Ectodermal cell (in vitro differentiated cells): Measurements from ENCODE around the gene HPGDS.

Experiments
- H3K27ac ChIP-seq: 2 replicates; pipeline ENCODE4 v1.7.0; 2013; ENCODE audit warnings: mild to moderate bottlenecking, low read depth, low read length; ENCODE audit not compliant: insufficient read depth, poor library complexity, severe bottlenecking
- H3K27me3 ChIP-seq: 2 replicates; pipeline ENCODE4 v1.7.0; 2013; ENCODE audit warnings: mild to moderate bottlenecking, low read length; ENCODE audit not compliant: insufficient read depth, control insufficient read depth, poor library complexity, severe bottlenecking
- H3K36me3 ChIP-seq: one replicate; pipeline ENCODE4 v1.7.0; 2013; ENCODE audit warnings: low read length; ENCODE audit not compliant: control insufficient read depth, insufficient read depth
- H3K4me1 ChIP-seq: one replicate; pipeline ENCODE4 v1.7.0; 2013; ENCODE audit warnings: low read length; ENCODE audit not compliant: control insufficient read depth, insufficient read depth
- H3K4me3 ChIP-seq: 2 replicates; pipeline ENCODE4 v1.7.0; 2013; ENCODE audit warnings: low read depth, low read length, control low read depth; ENCODE audit not compliant: insufficient read depth
- H3K9me3 ChIP-seq: 2 replicates; pipeline ENCODE4 v1.7.0; 2013; ENCODE audit warnings: mild to moderate bottlenecking, low read length, moderate library complexity; ENCODE audit not compliant: control insufficient read depth
- WGBS, 2 experiments: methylation state at CpG; one replicate each; pipeline ENCODE4 v1.1.7; 2013; ENCODE audit warnings: missing lambda C conversion rate in 2 of 2; 5-methylcytosine and 5-hydroxymethylcytosine counted together

The HPGDS gene

GRCh38 chr4:94359221-94359620 lies 16.6 kb upstream of the HPGDS start:
- 92 to 100% methylated on average over 2 of the region's 2 CpGs for WGBS, 2 experiments
- no peak overlapping the region for H3K27ac ChIP-seq
- H3K4me3 ChIP-seq, result no peak overlapping the region
- no peaks in the 10 kb centered on the region for H3K4me1 ChIP-seq
- no peaks in the 10 kb centered on the region for H3K36me3 ChIP-seq
- no peaks in the 10 kb centered on the region for H3K27me3 ChIP-seq
- no peaks in the 10 kb centered on the region for H3K9me3 ChIP-seq

- Histone ChIP-seq H3K36me3 (no peaks in the 10 kb centered on the region), H3K4me1 (no peaks in the 10 kb centered on the region), H3K27ac (no peak overlapping the region), H3K9me3 (no peaks in the 10 kb centered on the region), H3K4me3 (no peak overlapping the region), H3K27me3 (no peaks in the 10 kb centered on the region)
These were observed 15.5 kb upstream of the HPGDS start for GRCh38 chr4:94358101-94358500.

GRCh38 chr4:94357624-94358023 lies 15.0 kb upstream of the HPGDS start:
- no peaks in the 10 kb centered on the region for H3K4me1 ChIP-seq
- WGBS, 2 experiments, result 94 to 95% methylated on average over 2 of the region's 2 CpGs

GRCh38 chr4:94356444-94356843 lies 13.8 kb upstream of the HPGDS start:
- Histone ChIP-seq H3K4me3 (no peak overlapping the region), H3K27ac (no peak overlapping the region), H3K4me1 (no peaks in the 10 kb centered on the region), H3K9me3 (no peaks in the 10 kb centered on the region), H3K27me3 (no peaks in the 10 kb centered on the region), H3K36me3 (no peaks in the 10 kb centered on the region)
- 81 to 87% methylated on average over 2 of the region's 2 CpGs for WGBS, 2 experiments

More at GRCh38 chr4:94357624-94358023, 15.0 kb upstream of the HPGDS start:
- Histone ChIP-seq H3K27me3 (no peaks in the 10 kb centered on the region), H3K4me3 (no peak overlapping the region), H3K9me3 (no peaks in the 10 kb centered on the region), H3K27ac (no peak overlapping the region), H3K36me3 (no peaks in the 10 kb centered on the region)

- no peaks in the 10 kb centered on the region for H3K9me3 ChIP-seq
- 86 to 91% methylated on average over 6 of the region's 6 CpGs for whole genome bisulfite sequencing, 2 experiments
- H3K4me1 ChIP-seq, result no peaks in the 10 kb centered on the region
These were observed 11.8 kb upstream of the HPGDS start for GRCh38 chr4:94354474-94354896.

GRCh38 chr4:94352996-94353395 lies 10.4 kb upstream of the HPGDS start:
- H3K4me1 ChIP-seq, result no peaks in the 10 kb centered on the region
- WGBS, 2 experiments, result 96 to 100% methylated on average over 2 of the region's 2 CpGs
- no peak overlapping the region for H3K4me3 ChIP-seq
- H3K9me3 ChIP-seq, result no peaks in the 10 kb centered on the region
- no peaks in the 10 kb centered on the region for H3K27me3 ChIP-seq
- H3K27ac ChIP-seq, result no peak overlapping the region
- H3K36me3 ChIP-seq, result no peaks in the 10 kb centered on the region

More at GRCh38 chr4:94354474-94354896, 11.8 kb upstream of the HPGDS start:
- no peak overlapping the region for H3K4me3 ChIP-seq
- H3K36me3 ChIP-seq, result no peaks in the 10 kb centered on the region
- no peaks in the 10 kb centered on the region for H3K27me3 ChIP-seq
- H3K27ac ChIP-seq, result no peak overlapping the region

GRCh38 chr4:94352163-94352562 lies 9.5 kb upstream of the HPGDS start:
- Histone ChIP-seq H3K36me3 (no peaks in the 10 kb centered on the region), H3K27me3 (no peaks in the 10 kb centered on the region), H3K27ac (no peak overlapping the region), H3K4me1 (no peaks in the 10 kb centered on the region), H3K4me3 (no peak overlapping the region), H3K9me3 (no peaks in the 10 kb centered on the region)
- 80 to 92% methylated on average over 2 to 4 of the region's 4 CpGs for WGBS, 2 experiments

- Histone ChIP-seq H3K27ac (no peak overlapping the region), H3K36me3 (no peaks in the 10 kb centered on the region), H3K27me3 (no peaks in the 10 kb centered on the region), H3K4me3 (no peak overlapping the region), H3K9me3 (no peaks in the 10 kb centered on the region), H3K4me1 (no peaks in the 10 kb centered on the region)
- no CpG with 5 or more reads among the region's 1 CpG for whole genome bisulfite sequencing, 2 experiments
These were observed 8.7 kb upstream of the HPGDS start for GRCh38 chr4:94351319-94351718.

- H3K4me1 ChIP-seq, result no peaks in the 10 kb centered on the region
- 77 to 87% methylated on average over 7 to 8 of the region's 8 CpGs for WGBS, 2 experiments
- no peaks in the 10 kb centered on the region for H3K27me3 ChIP-seq
- H3K9me3 ChIP-seq, result no peaks in the 10 kb centered on the region
- no peaks in the 10 kb centered on the region for H3K36me3 ChIP-seq
- H3K27ac ChIP-seq, result no peak overlapping the region
- H3K4me3 ChIP-seq, result no peak overlapping the region
These were observed 7.5 kb upstream of the HPGDS start for GRCh38 chr4:94350095-94350494.

GRCh38 chr4:94349193-94349592 lies 6.6 kb upstream of the HPGDS start:
- H3K36me3 ChIP-seq, result no peaks in the 10 kb centered on the region
- WGBS, 2 experiments, result 100% methylated on average over 1 of the region's 1 CpG
- H3K4me3 ChIP-seq, result no peak overlapping the region
- no peaks in the 10 kb centered on the region for H3K9me3 ChIP-seq
- H3K27me3 ChIP-seq, result no peaks in the 10 kb centered on the region
- no peak overlapping the region for H3K27ac ChIP-seq
- no peaks in the 10 kb centered on the region for H3K4me1 ChIP-seq

- H3K9me3 ChIP-seq, result no peaks in the 10 kb centered on the region
- H3K27ac ChIP-seq, result no peak overlapping the region
- H3K27me3 ChIP-seq, result no peaks in the 10 kb centered on the region
- WGBS, 2 experiments, result 88 to 92% methylated on average over 1 to 3 of the region's 3 CpGs
- H3K4me3 ChIP-seq, result no peak overlapping the region
- no peaks in the 10 kb centered on the region for H3K4me1 ChIP-seq
- no peaks in the 10 kb centered on the region for H3K36me3 ChIP-seq
These were observed 6.0 kb upstream of the HPGDS start for GRCh38 chr4:94348666-94349065.
